D721Med (cell line): ENCODE results near the gene MSANTD2.

Experiments
- DNase-seq: peaks from one replicate; pipeline ENCODE4 v3.0.0; 2011; ENCODE audit warnings: low spot score; ENCODE audit not compliant: insufficient read length
- FAIRE-seq: peaks from 2 replicates; lab custom pipeline; 2011; peaks lifted over from hg19 to GRCh38; lab: Jason Lieb, UNC
- TF ChIP-seq, protein P1 (sequence below): IDR thresholded peaks from 2 replicates; pipeline ENCODE4 v1.5.1; 2012; ENCODE audit warnings: mild to moderate bottlenecking, control low read depth; ENCODE audit not compliant: insufficient read depth; ENCODE audit errors: missing control alignments

The MSANTD2 gene

DNA sequence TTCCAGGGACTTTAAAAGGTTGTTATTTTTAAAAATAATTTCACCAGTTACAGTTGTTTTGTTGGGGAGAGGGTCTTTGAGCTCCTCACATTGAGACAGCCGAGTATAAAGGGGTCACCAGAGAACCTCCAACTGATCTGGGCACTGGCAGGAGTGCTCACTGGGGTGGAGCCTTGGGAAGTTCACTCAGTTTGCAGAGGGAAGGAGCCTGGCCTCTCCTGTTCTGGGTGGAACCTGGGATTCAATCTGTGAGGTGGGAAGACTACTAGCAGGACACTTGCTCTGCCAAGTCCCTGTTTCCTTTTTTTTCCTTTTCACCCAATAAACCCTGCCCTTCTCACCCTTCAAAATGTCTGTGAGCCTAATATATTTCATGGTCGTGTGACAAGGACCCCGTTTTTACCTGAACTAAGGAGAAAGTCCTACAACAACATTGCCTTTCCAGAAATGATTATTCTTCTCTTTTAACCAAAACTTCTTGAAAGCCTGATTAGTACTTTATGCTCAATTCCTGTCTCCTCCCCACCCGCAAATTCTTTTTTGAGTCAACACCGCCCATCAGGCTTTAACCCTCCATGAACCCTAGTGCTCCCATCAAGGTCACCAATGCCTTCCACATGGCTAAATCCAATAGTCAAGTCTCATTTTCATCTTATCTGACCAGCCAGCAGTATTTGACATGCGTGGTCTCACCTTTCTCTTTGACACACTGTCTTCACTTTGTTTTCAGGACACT, 22.0 kb upstream of the MSANTD2 start:
- FAIRE-seq (no peak), DNase-seq (no peak)
- TF ChIP-seq, protein P1, sequence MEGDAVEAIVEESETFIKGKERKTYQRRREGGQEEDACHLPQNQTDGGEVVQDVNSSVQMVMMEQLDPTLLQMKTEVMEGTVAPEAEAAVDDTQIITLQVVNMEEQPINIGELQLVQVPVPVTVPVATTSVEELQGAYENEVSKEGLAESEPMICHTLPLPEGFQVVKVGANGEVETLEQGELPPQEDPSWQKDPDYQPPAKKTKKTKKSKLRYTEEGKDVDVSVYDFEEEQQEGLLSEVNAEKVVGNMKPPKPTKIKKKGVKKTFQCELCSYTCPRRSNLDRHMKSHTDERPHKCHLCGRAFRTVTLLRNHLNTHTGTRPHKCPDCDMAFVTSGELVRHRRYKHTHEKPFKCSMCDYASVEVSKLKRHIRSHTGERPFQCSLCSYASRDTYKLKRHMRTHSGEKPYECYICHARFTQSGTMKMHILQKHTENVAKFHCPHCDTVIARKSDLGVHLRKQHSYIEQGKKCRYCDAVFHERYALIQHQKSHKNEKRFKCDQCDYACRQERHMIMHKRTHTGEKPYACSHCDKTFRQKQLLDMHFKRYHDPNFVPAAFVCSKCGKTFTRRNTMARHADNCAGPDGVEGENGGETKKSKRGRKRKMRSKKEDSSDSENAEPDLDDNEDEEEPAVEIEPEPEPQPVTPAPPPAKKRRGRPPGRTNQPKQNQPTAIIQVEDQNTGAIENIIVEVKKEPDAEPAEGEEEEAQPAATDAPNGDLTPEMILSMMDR = no peak

DNA sequence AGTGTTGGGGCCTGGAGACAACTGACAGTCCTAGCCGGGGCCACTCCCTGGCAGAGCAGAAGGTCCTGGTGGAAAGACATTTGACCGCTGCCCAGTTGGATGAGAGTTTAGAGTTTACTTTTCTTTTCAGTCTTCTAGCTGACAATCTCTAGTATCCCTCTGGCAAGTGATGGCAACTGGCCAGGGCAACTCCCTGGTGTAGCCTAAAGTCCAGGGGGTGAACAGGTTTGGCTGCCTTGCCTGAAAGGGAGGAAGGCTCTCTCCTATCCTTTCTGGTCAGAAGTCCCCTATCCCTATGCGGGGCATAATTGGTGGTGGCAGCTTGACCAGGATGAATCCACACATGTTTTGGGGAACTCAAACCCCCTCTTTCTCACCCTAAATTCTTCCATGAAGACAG, 16.8 kb upstream of the MSANTD2 start:
- no peak for FAIRE-seq
- DNase-seq = no peak
- TF ChIP-seq, protein P1 = no peak

DNA sequence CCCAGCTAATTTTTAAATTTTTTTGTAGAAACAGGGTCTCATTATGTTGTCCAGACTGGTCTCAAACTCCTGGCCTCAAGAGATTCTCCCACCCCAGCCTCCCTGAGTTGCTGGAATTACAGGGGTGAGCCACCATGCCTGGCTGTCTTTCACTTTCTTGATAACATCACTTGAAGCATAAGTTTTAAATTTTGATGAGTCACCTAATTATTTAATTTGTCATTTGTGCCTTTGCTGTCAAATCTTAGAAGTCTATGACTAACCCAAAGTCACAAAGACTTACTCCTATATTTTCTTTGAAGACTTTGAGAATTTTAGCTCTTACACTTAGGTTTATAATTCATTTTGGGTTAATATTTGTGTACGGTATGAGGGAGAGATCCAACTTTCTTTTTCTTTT, 14.5 kb upstream of the MSANTD2 start:
- FAIRE-seq = no peak

DNA sequence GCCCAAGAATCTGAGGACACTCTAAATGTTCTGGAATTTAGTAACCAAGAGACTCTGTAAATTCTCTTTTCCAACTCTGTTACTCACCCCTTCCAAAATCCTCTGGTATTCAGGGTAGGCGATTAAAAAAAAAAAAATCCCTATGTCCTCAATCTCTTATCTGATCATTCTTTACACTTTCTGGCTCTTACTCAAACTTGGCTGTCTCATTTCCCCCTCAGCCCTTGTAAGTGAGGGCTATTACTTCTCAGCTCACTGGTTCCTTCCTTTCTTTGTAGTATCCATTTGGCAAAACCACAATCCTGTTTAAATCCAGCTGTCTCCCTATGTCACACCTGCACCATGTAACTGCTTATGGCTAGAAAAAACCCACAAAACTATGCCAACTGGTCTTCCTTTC, 12.7 kb upstream of the MSANTD2 start:
- DNase-seq (no peak), FAIRE-seq (no peak)
- TF ChIP-seq, protein P1 = no peak

More for the DNA sequence above, 14.5 kb upstream of the MSANTD2 start:
- DNase-seq = no peak
- TF ChIP-seq, protein P1 = no peak

DNA sequence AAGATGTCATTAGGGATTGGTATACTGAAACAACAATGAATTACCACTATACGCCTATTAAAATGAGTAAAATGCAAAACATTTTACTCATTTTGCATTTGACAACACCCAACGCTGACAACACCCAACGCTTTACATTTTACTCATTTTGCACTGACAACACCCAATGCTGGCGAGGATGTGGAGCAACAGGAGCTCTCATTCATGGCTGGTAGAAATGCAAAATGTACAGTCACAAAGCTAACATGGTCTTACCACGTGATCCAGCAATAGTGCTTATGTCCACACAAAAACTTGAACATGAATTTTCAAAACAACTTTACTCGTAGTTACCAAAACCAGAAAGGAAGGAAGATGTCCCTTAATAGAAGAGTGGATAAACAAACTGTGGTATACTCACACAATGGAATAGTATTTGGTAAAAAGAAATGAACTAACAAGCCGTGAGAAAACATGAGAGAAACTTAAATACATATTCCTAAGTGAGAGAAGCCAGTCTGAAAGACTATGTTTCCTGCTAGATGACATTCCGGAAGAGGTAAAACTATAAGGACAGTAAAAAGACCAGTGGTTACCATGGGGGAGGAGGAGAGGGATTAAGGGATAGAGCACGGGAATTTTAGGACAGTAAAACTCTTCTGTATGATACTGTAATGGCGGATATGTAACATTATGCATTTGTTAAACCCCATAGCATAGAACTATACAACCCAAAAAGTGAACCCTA, 11.4 kb upstream of the MSANTD2 start:
- TF ChIP-seq, protein P1 = no peak
- FAIRE-seq (no peak), DNase-seq (no peak)

DNA sequence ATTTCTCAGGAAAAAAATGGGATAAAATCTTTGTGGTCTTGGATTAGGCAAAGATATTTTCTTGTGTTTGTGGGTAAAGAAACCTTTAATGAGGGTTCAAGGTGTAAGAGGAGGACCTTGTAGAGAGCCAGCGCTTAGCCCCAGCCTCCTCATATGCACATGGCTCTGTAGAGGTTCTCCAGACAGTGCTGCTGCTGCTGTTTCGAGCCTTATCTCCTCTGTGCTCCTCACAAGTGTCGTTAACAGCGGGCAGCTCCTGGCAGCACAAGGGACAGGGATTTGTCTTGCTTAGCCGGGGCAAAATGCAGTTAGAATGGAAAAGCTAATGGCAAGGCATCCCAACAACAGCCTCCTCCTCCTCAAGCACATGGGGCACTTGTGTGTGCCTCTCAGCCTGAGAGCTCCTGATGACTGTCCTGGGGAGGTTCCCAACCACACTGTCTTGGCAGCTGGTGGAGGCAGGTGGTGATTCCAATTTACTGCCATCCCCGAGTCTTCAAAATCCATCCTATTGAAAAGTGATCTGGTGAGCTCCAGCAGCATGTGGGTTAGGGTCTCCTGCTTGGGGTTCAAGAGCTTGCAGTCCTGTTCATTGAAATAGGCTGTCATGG, 7.6 kb upstream of the MSANTD2 start:
- TF ChIP-seq, protein P1 = no peak
- DNase-seq = no peak
- FAIRE-seq = no peak
